NCI-H1930 (cell line): Measurements from ENCODE around the gene CCDC154.
A peak's percentile ranks its signal among the peaks of the same experiment; 100 is the strongest.
"Not testable (repeated sequence)": the region's sequence is repeated elsewhere in the genome, so short reads cannot be mapped to it uniquely, and the experiment has no call there.

Experiments used
- DNase-seq, 2 experiments: peaks; one replicate each; lab custom pipeline; 2025; lab: John Stamatoyannopoulos, UW

CCDC154 gene, protein sequence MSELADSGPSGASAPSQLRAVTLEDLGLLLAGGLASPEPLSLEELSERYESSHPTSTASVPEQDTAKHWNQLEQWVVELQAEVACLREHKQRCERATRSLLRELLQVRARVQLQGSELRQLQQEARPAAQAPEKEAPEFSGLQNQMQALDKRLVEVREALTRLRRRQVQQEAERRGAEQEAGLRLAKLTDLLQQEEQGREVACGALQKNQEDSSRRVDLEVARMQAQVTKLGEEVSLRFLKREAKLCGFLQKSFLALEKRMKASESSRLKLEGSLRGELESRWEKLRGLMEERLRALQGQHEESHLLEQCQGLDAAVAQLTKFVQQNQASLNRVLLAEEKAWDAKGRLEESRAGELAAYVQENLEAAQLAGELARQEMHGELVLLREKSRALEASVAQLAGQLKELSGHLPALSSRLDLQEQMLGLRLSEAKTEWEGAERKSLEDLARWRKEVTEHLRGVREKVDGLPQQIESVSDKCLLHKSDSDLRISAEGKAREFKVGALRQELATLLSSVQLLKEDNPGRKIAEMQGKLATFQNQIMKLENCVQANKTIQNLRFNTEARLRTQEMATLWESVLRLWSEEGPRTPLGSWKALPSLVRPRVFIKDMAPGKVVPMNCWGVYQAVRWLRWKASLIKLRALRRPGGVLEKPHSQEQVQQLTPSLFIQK

GRCh38 chr16:1443980-1444729, at the start of gene CCDC154:
Gene CCDC154 (minus strand): TSS chr16:1444556. CDS start chr16:1444322, 234 bp downstream.
- DNase-seq: no peak

- DNase-seq: no peak
These were observed 49.4 kb upstream of the CCDC154 start for GRCh38 chr16:1493746-1494094.

DNA sequence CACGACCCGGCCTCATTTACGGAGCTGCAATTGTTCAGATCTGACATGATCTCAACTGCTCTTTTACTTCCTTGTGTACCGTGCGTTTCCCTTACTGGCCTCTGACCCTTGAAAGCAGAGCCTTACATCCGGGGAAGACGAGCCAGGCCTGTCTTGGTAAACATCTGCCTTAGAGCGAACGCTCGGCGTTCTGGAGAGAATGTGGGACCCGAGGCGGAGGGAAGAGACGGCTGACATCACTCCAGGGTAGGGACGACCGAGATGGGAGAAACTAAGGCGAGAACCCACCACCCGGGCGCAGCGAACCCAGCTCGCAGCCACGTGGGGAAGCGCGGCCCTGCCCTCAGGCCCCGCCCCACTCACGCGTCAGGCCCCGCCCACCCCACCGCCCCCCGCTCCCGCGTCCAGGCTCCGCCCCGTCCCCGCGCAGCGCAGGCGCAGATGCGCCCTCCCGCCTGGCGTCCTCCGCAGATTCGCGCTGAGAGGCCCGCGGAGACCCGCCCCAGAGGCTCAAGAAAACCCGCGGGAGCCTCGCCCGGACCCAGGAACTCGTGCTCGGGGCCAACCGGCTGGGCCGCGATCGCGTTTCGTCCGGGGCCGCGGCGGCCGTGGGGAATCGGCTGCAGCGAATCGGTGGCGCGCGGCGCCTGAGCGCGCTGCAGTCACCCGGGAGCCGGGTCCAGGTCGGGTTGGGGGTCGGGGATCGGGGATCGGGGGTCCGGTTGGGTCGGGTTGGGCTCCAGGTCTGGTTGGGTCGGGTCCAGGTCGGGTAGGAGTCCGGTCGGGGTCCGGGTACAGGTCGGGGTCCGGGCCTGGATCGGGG, 48.8 kb upstream of the CCDC154 start, which contains the start of gene TELO2:
TSS of gene TELO2 (plus strand) at position 438 of the 823 bp plus-strand sequence. CDS start 922 bp downstream, outside the sequence.
- DNase-seq: peak; percentile 68 to 82

GRCh38 chr16:1492082-1492922, 47.9 kb upstream of the CCDC154 start:
- DNase-seq: no peak

DNA sequence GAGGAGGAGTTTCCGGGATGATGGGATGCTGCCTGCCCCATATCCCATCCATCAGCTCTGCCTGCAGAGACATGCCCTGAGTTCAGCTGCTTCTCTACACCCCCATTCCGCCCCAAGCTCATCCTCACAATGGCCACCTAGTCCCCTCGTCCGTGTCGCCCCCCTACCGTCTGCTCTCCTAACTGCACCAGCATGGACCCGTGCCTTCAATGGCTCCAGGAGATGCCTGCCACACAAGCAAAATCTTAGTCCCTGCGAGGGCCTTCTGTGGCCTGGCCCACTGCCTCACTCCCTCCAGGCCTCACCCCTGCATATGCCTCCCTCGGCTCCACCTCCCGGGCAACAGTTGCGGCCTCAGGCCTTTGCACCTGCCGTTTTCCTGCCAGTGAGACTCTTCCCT, 47.0 kb upstream of the CCDC154 start:
- no peak for DNase-seq

DNA sequence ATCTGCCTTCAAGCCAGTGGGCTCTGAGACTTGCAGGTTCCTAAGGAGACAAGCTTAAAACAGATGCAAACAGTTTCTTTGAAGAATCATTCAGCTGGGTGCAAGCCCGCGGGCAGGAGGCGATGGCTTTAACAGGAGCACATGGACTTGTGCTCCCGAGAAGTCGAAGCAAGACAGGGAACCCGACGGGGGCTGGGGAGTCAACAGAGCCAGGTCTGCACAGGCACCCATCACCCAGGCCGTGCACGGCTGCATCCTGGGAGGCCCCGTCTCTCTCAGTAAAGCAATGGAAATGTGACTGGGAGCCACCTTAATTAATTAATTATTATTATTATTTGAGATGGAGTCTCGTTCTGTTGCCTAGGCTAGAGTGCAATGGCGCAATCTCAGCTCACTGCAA, 44.7 kb upstream of the CCDC154 start:
- DNase-seq: no peak

DNA sequence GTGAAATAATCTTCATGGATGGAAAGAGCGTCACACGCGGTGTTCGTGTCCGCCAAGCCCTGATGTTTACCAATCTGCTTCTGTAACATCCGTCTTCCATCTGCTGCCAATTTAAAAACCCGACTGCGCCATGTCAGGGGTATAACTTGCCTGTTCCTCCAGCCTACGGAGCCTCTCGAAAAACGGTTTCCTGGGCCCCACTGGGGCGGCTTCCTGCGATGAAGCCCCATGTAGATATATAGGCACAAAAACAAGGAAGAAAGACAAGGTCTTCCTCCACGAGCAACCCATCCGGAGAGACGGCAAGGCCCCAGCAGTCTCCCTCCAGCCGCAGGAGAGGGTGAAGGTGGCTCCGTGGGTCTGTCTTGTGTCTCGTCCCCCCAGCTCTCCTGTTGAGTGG, 44.3 kb upstream of the CCDC154 start, which contains the start of gene PTX4:
TSS of gene PTX4 (minus strand) at position 326 of the 400 bp plus-strand sequence. CDS start at position 291, 35 bp downstream.
- DNase-seq: no peak

GRCh38 chr16:1488054-1488601, 43.8 kb upstream of the CCDC154 start:
- no peak for DNase-seq

DNA sequence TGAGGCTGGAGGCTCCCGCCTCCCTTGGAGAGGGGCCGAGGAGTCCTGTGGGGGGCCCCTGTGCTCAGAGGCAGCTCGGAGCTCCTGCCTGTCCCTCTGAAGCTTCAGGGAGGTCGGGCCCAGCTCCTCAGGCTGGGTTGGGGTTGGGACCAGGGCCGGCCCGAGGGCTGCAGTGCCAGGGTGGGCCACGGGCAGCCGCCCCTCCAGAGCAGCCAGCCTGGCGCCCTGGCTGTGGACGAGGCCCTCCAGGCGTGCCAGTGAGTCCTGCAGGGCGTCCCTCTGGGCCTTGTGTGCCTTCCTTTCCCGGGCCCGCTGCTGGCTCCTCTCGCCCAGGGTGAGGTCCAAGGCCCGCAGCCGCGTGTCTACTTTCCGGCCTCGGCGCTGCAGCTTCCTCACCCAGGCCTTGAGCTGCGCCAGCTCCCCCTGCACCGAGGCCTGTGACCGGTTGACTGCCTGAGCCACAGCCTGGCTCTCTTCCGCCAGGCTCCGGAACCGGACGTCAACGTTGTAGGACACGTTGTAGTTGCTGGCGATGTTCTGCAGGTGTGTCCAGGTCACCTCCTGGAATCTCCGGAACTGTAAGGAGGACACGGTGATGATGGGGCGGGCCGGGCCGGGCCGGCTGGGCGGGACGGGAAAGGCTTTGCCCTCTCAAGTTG, 43.2 kb upstream of the CCDC154 start:
- DNase-seq: no peak

DNA sequence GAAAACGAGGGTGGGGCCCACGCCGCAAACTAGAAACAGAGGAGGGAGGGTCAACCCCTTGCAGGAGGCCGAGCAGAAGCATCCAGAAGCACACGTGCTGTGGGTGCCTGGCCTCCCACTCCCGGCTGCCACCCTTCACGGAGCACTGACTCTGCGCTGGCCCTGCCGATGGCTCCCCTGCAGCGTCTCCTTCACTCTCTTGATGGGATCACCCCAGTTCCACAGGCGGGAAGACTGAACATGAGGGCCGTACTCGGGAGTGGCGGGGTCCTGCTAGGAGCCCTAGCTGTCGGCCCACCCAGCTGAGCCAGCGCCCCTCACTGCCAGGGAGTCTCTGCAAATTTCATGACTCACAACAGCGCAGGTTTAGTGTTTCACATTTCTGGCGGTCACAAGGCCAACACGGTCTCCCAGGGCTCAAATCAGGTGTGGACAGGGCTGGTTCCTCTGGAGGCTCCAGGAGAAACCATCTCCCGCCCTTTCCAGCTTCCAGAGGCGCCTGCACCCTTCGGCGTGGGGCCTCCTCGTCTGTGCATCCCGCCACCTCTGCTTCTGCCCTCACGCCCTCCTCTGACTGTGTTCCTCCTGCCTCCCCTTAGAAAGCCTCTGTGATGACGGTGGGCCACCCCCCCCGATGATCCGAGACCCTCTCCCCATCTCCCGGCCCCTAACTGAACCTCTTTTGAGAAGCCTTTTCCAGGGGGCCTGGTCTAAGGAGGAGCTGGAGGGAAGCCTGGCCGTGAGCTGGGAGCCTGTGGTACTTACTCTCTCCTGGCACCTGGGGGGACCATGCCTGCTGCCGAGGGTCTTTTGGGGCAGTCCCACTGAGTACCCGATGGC, 42.4 kb upstream of the CCDC154 start:
- no peak for DNase-seq

DNA sequence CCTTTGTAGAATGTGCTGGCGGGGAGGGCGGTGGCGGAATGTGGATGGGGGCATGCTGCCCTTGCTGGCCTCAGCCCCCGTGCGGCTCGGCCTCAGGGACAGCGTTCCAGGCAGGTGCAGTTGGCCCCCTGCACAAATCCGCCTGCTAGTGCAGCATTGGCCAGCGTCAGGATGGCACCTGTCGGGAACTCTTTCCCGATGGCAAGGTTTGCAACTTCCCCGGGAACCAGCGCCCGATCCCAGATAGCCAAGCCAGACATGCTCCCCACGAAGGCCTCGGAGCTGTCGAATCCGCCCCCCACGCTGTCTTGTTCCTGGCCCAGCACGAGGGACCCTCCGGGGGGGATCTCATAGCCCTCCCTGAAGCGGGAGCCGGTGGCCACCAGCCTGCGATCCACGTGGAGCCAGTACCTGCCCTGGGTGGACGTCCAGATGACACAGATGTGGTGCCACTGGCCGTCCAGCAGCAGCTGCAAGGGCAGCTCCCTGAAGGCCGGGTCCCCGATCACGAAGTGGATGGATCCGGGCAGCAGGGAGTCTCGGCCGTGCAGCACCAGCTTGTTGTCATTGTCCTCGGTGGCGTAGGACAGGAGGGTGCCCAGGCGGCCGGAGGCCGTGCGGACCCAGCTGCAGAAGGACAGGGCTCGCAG, 41.6 kb upstream of the CCDC154 start:
- no peak for DNase-seq

GRCh38 chr16:1481906-1482835, 37.8 kb upstream of the CCDC154 start:
- DNase-seq: no peak

- DNase-seq: not testable (repeated sequence)
These were observed 34.6 kb upstream of the CCDC154 start for GRCh38 chr16:1478937-1479336.

- DNase-seq: no peak
These were observed 32.7 kb upstream of the CCDC154 start for GRCh38 chr16:1477033-1477432.

DNA sequence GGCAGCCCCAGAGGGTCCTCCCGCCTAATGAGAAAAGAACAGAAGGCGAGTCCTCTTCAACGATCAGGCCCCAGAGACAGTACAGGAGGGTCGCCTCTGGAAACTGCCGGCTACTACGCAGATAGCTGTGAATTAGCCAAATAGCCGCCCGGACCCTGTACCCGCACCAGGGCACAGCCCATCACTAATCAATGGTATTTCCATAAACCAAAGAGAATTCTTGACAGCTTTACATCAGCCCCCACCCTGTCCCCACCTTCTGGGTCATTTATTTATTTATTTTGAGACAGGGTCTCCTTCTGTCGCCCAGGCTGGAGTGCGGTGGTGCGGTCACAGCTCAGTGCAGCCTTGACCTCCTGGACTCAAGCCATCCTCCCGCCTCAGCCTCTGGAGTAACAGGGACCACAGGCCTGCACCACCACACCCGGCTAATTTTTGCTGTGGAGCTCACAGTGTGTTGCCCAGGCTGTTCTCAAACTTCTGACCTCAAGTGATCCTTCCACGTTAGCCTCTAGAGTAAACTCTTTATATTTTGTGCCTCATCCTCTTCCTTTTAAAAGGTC, 31.3 kb upstream of the CCDC154 start:
- DNase-seq: no peak

GRCh38 chr16:1474796-1475551, 30.6 kb upstream of the CCDC154 start, which contains the start of gene CLCN7:
Gene CLCN7 (minus strand): TSS chr16:1475028. CDS start chr16:1474974, 54 bp downstream.
- peak; percentile 71 to 89 for DNase-seq
